Endothelial cell of coronary artery (primary cell): ENCODE data around the gene CHD1L. TPM values are rescaled to one million over a fixed set of nuclear protein-coding genes. Genes with fewer than 3 reads are reported as not detected.

Experiments used
- total RNA-seq: library from RNA; depleted of rRNA; stranded (reverse); fragments of >200 nt; gene quantifications from 2 replicates; pipeline ENCODE4 v1.2.3, GENCODE V29; 2014

Gene CHD1L
- total RNA-seq = 37.3 and 41.7 TPM in 2 replicates

GRCh38 chr1:147242449-147243227 lies at the start of gene CHD1L:
CHD1L (plus strand) TSS chr1:147242684; CDS start chr1:147242704, 20 bp downstream.

GRCh38 chr1:147225193-147225730 lies 17.2 kb upstream of the CHD1L start, which contains the start of gene FMO5:
FMO5 (minus strand) TSS chr1:147225339; CDS start chr1:147225029, 310 bp downstream.

Other genes starting within 250 kb of the CHD1L start
- gene PRKAB2, start 70.2 kb upstream of the CHD1L start, total RNA-seq = 4.0 and 9.0 TPM in 2 replicates
- 0.45 and 0.47 TPM in 2 replicates for gene FMO5, start 17.3 kb upstream of the CHD1L start, total RNA-seq